Uterus (tissue), 2 donors: ENCODE data around the gene GDF9.

Source experiments
- POLR2A ChIP-seq, 2 donors: fragments of 450-650 bp; IDR thresholded peaks; one replicate each; pipeline ENCODE4 v1.6.1; 2016; ENCODE audit warnings: antibody characterized with exemption in 2 of 2, mild to moderate bottlenecking in 1 of 2, moderate library complexity in 1 of 2
- TF ChIP-seq, protein P1 (sequence below), 4 experiments: fragments of 200-600 bp in 2 of 4; fragments of 450-650 bp in 2 of 4; sonication (generic) in 2 of 4; IDR thresholded peaks; one replicate each; pipeline ENCODE4 v1.5.1; 2016 to 2019; ENCODE audit warnings: antibody characterized with exemption in 4 of 4, mild to moderate bottlenecking in 2 of 4, moderate library complexity in 1 of 4

DNA sequence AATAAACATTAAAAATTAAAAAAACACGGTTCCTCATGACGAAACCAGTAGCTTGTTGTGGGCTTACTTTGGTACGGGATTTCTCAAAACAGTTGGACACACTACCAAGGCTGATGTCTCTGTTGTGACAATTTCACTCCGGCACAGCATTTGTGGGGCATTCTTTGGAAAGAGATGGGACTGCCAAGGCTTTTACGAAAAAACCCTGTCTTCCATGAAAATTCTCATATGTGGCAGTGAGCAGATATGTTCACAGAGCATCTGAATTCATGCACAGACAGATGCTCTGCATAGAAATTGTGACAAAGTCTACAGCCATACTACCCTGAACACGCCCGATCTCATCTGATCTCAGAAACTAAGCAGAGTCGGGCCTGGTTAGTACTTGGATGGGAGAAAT, 18.0 kb downstream of the GDF9 start:
- TF ChIP-seq, protein P1, sequence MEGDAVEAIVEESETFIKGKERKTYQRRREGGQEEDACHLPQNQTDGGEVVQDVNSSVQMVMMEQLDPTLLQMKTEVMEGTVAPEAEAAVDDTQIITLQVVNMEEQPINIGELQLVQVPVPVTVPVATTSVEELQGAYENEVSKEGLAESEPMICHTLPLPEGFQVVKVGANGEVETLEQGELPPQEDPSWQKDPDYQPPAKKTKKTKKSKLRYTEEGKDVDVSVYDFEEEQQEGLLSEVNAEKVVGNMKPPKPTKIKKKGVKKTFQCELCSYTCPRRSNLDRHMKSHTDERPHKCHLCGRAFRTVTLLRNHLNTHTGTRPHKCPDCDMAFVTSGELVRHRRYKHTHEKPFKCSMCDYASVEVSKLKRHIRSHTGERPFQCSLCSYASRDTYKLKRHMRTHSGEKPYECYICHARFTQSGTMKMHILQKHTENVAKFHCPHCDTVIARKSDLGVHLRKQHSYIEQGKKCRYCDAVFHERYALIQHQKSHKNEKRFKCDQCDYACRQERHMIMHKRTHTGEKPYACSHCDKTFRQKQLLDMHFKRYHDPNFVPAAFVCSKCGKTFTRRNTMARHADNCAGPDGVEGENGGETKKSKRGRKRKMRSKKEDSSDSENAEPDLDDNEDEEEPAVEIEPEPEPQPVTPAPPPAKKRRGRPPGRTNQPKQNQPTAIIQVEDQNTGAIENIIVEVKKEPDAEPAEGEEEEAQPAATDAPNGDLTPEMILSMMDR (IDR thresholded peaks at IDR 0.05), result no peak
- TF ChIP-seq POLR2A (IDR thresholded peaks at IDR 0.05), result no peak
